ENCODE data around the gene RBP5.

Gene RBP5, protein sequence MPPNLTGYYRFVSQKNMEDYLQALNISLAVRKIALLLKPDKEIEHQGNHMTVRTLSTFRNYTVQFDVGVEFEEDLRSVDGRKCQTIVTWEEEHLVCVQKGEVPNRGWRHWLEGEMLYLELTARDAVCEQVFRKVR

DNA sequence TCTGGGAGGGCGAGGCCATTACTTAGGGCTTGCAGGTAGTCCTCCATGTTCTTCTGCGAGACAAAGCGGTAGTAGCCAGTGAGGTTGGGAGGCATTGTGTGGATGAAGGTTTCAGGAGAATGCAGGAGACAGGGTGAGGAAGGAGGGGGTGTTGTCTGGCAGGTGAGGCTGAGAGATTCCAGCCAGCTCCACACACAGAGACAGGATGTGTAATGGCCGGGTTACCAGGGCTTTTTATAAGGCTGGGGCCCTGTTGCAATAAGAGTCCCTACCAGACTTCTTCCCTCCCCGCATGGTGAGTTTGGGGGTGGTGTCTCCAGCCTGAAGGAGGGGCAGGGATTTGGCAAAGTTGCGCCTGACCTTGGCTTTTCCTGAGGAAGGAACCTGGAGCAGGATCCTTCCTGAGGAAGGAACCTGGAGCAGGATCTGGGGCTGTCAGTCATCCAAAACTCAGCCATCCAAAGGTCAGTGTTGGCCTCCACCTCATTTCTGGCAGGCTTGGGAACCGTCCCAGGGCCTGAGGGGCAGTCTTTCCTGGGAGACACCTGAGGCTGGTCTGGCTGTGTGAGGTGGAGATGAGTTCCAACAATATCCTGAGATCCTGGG, at the start of gene RBP5:
Gene RBP5 (minus strand): TSS at position 209 of the 606 bp plus-strand sequence. CDS start 114 bp downstream, at position 95.
- Mint-ChIP-seq H3K4me1 (peaks cover 37% of the 10 kb centered on the region), H3K36me3 (peaks cover 8% of the 10 kb centered on the region), H3K27ac (peak within 1 kb of the TSS; percentile 83), H3K4me3 (peak within 1 kb of the TSS; percentile 97), H3K27me3 (no peaks in the 10 kb centered on the region), H3K9me3 (no peaks in the 10 kb centered on the region)
- ATAC-seq: no peak

DNA sequence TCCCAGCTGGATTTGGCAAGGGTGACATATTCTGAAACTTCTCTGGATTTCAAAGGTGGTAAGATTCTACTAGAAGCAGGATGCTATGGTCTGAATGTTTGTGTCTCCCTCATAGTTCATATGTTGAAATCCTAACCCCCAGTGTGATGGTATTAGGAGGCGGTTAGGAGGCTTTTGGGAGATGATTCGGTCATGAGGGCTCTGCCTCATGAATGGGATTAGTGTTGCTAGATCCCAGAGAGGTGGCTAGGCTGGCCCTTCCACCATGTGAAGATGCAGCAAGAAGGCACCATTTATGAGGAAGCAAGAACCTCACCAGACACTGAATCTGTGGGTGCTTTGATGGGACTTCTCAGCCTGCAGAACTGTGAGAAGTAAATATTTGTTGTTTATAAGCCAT, 49.8 kb upstream of the RBP5 start:
- ATAC-seq: no peak

DNA sequence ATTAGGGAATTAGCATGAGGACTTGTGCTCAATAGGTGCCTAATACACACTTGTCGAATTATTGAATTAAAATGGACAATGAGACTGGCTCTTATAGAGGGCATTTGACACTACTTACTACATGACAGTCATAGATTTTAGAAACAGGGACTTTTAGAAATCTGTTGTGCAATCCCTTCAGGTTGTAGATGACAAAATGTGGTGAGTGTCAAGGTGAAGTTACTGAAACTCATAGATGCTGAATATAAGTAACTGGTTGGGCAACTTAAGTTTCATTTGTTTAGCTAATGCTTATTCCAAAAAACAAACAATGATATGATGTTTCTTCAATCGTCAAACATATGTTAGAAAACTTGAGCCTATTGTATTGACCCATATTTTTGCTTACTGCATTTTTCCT, 47.9 kb upstream of the RBP5 start:
- H3K36me3 Mint-ChIP-seq: no peaks in the 10 kb centered on the region
- H3K4me3 Mint-ChIP-seq: no peak overlapping the region
- H3K9me3 Mint-ChIP-seq: peaks cover 7% of the 10 kb centered on the region
- ATAC-seq: no peak
- H3K27ac Mint-ChIP-seq: no peak overlapping the region
- peaks cover 45% of the 10 kb centered on the region for H3K27me3 Mint-ChIP-seq
- H3K4me1 Mint-ChIP-seq: no peaks in the 10 kb centered on the region

More for the DNA sequence above, 49.8 kb upstream of the RBP5 start:
- Mint-ChIP-seq H3K27ac (no peak overlapping the region), H3K4me3 (no peak overlapping the region), H3K4me1 (no peaks in the 10 kb centered on the region), H3K27me3 (peaks cover 47% of the 10 kb centered on the region), H3K36me3 (no peaks in the 10 kb centered on the region), H3K9me3 (peaks cover 3% of the 10 kb centered on the region)

DNA sequence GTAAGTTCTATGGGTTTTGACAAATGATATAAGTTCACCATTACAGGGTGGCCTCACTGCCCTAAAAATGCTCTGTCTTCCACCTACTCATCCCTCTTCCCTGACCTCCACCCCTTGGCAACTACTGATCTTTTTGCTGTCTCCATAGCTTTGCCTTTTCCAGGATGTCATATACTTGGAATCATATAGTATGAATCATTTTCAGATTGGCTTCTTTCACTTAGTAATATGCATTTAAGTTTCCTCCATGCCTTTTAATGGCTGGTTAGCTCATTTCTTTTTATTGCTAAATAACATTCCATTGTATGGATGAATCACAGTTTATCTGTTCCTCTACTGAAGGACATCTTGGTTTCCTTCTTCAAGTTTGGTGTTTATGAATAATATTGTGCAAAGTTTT, 46.8 kb upstream of the RBP5 start:
- Mint-ChIP-seq H3K36me3 (no peaks in the 10 kb centered on the region), H3K27me3 (peaks cover 37% of the 10 kb centered on the region), H3K4me3 (no peak overlapping the region), H3K27ac (no peak overlapping the region), H3K4me1 (no peaks in the 10 kb centered on the region), H3K9me3 (peaks cover 7% of the 10 kb centered on the region)
- no peak for ATAC-seq

DNA sequence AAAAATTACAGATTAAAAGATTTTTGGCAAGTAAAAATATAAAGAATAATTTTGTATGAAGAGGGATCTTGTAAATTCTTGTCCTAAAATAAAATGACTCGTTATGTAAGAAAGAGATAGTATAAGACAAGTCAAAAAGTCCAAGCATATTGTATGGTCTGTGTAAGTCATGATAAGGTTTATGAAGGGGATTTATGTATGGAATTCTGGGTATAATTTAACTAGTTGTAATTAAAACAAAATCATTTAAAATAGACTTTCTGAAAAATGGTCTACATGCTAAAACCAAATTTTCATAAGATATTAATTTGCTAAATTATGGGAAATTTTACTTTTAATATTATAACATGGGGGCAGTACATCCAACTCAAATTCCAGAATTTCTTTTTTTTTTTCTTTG, 43.2 kb upstream of the RBP5 start:
- peaks cover 14% of the 10 kb centered on the region for H3K9me3 Mint-ChIP-seq
- no peak overlapping the region for H3K4me3 Mint-ChIP-seq
- no peak overlapping the region for H3K27ac Mint-ChIP-seq
- ATAC-seq: no peak
- peaks cover 5% of the 10 kb centered on the region for H3K36me3 Mint-ChIP-seq
- H3K4me1 Mint-ChIP-seq: no peaks in the 10 kb centered on the region
- peaks cover 33% of the 10 kb centered on the region for H3K27me3 Mint-ChIP-seq

DNA sequence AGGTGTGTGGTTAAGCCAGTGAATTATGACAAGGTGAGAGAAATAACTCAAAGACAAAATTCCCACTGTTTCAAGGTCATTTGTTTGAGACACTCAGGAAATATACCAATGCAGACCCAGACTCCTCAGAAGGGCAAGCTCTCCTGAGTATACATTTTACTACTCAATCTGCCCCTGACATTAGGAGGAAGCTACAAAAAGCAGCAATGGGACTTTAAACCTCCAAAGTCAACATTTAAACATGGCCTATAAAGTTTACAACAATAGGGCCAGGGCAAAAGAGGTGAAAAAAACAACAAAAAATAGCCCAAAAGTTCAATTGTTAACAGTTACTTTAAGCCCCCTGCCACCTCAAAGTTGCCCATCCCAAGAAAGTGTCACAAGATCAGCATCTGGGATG, 41.3 kb upstream of the RBP5 start:
- Mint-ChIP-seq H3K36me3 (peaks cover 5% of the 10 kb centered on the region), H3K27ac (no peak overlapping the region), H3K27me3 (peaks cover 30% of the 10 kb centered on the region), H3K9me3 (peaks cover 14% of the 10 kb centered on the region), H3K4me3 (no peak overlapping the region), H3K4me1 (no peaks in the 10 kb centered on the region)
- ATAC-seq: no peak

DNA sequence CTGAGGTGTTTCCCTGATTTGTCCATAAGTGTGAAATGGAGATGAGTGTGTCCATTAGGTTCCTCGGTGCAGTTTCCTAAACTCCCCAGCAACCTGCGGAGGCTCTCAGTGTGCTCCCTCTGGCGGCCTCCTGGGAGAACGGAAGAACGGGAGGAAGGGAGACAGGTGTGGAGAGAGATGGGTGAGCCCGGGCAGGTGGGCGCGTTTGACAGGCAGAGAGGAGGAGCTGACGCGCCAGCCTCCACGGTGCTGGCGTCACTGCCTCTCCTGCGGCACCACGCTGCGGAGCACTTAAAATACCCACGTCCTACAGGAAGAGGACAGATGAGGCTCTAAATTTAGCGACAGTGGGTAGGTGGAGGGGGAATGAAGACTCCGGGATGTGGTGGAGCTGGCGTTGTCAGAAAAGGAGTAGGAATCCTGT, 34.0 kb upstream of the RBP5 start:
- no peak overlapping the region for H3K27ac Mint-ChIP-seq

DNA sequence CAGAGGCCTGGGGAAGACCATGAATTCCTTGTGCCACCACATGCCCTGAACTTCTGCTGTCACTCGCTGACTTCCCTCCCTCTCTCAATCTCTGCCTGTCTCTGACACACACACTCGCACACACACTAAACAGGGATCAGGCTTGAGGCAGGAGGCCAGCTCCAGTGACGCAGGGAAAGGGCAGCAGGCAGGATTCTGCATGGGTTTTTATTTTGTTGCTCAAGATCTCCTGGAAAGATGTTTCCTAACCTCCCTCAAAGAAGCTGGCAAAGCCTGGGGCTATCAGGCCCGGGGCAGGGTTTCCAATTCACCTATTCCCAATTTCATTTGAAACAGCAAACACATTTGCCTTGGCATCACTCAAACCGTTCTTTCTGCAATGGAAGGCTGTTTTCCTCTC, 33.1 kb upstream of the RBP5 start:
- H3K27ac Mint-ChIP-seq: no peak overlapping the region
- H3K9me3 Mint-ChIP-seq: no peaks in the 10 kb centered on the region
- peaks cover 45% of the 10 kb centered on the region for H3K27me3 Mint-ChIP-seq
- peaks cover 16% of the 10 kb centered on the region for H3K36me3 Mint-ChIP-seq
- H3K4me1 Mint-ChIP-seq: peaks cover 7% of the 10 kb centered on the region
- no peak for ATAC-seq
- no peak overlapping the region for H3K4me3 Mint-ChIP-seq

More for the DNA sequence above, 34.0 kb upstream of the RBP5 start:
- H3K36me3 Mint-ChIP-seq: peaks cover 7% of the 10 kb centered on the region
- H3K9me3 Mint-ChIP-seq: peaks cover 3% of the 10 kb centered on the region
- peaks cover 7% of the 10 kb centered on the region for H3K4me1 Mint-ChIP-seq
- ATAC-seq: no peak
- H3K27me3 Mint-ChIP-seq: peaks cover 52% of the 10 kb centered on the region
- H3K4me3 Mint-ChIP-seq: no peak overlapping the region

DNA sequence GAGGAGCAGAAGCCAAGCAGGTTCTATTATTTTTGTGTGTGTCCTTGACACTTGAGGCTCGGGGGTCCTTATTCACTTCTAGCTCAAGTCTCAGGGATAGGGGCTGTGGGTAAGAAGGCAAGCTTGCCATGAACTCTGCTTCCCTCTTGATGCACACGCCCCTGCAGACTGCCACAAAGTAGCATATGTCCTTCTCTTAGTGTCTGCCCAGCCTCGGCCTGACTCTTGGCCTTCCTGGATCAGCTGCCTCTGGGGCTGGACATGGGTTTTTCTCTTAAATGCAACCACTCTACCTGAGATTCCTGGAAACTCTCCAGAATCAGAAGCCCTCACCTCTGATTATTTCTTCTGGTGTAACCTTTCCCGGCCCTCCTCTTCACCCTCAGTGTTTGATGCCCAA, 32.6 kb upstream of the RBP5 start:
- H3K27ac Mint-ChIP-seq: no peak overlapping the region
- peaks cover 41% of the 10 kb centered on the region for H3K27me3 Mint-ChIP-seq

DNA sequence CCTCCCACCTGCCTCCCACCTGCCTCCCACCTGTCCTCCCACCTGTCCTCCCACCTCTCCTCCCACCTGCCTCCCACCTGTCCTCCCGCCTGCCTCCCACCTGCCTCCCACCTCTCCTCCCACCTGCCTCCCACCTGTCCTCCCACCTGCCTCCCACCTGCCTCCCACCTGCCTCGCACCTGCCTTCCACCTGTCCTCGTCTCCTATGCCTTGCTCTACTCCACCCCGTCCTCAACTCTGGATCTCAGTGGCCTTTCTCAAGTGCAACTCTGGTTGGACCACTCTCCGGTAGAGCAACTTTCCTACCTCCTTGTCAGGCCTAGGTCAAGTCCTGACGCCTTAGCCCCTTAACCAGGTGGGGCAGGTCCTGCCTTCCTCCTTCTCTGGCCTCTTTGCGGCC, 31.5 kb upstream of the RBP5 start:
- H3K9me3 Mint-ChIP-seq: no peaks in the 10 kb centered on the region
- H3K36me3 Mint-ChIP-seq: peaks cover 22% of the 10 kb centered on the region
- no peak for ATAC-seq
- peaks cover 7% of the 10 kb centered on the region for H3K4me1 Mint-ChIP-seq
- H3K27ac Mint-ChIP-seq: no peak overlapping the region
- H3K27me3 Mint-ChIP-seq: peaks cover 33% of the 10 kb centered on the region
- H3K4me3 Mint-ChIP-seq: no peak overlapping the region

More for the DNA sequence above, 32.6 kb upstream of the RBP5 start:
- Mint-ChIP-seq H3K9me3 (no peaks in the 10 kb centered on the region), H3K4me1 (peaks cover 7% of the 10 kb centered on the region), H3K4me3 (no peak overlapping the region), H3K36me3 (peaks cover 17% of the 10 kb centered on the region)
- ATAC-seq: no peak

DNA sequence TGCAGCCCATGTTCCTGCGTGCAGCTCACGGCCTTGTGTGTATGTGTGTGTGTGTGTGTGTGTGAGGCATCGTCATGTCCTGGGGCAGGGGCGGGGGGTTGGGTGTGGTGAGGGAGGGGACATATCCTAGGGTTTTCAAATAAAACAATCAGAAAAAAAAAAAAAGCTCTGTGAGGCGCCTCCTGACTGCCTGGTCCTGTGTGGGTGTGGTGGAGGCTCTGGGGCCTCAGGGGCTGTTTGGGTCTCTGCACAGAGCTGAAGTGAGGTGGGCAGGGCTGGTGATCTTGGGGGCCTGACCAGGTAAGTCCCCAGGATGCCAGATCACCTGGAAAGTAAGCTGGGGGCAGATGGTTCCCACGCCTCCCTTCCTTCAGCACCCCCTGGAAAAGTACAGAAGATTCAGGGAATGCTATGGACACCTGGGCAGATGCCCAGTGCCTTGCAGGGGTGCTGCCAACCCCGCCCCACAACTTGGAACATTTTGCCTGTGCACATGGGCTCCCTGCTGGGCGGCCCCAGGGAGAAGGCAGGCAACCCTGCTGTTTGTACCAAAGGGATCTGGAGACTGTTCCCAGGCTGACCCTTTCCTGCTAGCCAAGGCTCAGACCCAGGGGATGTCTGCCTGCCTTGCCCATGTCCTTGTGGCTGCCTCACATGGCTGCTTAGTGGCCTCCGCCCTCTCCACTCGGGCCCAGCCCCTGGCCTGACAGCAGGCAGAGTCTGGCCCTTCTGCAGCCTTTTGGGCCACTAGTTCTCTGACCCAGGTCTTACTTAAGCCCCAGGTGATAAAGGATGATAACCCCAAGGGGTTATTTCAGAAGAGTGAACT, 30.3 kb upstream of the RBP5 start:
- ATAC-seq: no peak
- no peak overlapping the region for H3K4me3 Mint-ChIP-seq

DNA sequence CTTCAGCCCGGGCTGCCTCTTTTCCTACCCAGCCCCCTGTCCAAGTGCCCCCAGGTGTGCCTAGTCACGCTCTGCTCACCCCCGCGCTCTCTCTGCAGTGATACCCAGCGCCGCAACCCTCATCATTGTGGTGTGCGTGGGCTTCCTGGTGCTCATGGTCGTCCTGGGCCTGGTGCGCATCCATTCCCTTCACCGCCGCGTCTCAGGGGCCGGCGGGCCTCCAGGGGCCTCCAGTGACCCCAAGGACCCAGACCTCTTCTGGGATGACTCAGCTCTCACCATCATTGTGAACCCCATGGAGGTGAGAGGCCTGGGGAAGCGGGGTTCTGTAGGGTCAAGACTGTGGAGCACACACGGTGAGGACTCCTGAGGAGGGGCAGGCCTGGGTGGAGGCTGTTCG, 28.7 kb upstream of the RBP5 start:
- ATAC-seq: no peak
- no peaks in the 10 kb centered on the region for H3K9me3 Mint-ChIP-seq
- no peak overlapping the region for H3K27ac Mint-ChIP-seq
- H3K4me3 Mint-ChIP-seq: no peak overlapping the region
- H3K27me3 Mint-ChIP-seq: peaks cover 10% of the 10 kb centered on the region
- H3K36me3 Mint-ChIP-seq: peaks cover 31% of the 10 kb centered on the region
- peaks cover 6% of the 10 kb centered on the region for H3K4me1 Mint-ChIP-seq

More for the DNA sequence above, 30.3 kb upstream of the RBP5 start:
- Mint-ChIP-seq H3K27ac (no peak overlapping the region), H3K36me3 (peaks cover 27% of the 10 kb centered on the region), H3K4me1 (peaks cover 7% of the 10 kb centered on the region), H3K27me3 (peaks cover 24% of the 10 kb centered on the region), H3K9me3 (no peaks in the 10 kb centered on the region)

DNA sequence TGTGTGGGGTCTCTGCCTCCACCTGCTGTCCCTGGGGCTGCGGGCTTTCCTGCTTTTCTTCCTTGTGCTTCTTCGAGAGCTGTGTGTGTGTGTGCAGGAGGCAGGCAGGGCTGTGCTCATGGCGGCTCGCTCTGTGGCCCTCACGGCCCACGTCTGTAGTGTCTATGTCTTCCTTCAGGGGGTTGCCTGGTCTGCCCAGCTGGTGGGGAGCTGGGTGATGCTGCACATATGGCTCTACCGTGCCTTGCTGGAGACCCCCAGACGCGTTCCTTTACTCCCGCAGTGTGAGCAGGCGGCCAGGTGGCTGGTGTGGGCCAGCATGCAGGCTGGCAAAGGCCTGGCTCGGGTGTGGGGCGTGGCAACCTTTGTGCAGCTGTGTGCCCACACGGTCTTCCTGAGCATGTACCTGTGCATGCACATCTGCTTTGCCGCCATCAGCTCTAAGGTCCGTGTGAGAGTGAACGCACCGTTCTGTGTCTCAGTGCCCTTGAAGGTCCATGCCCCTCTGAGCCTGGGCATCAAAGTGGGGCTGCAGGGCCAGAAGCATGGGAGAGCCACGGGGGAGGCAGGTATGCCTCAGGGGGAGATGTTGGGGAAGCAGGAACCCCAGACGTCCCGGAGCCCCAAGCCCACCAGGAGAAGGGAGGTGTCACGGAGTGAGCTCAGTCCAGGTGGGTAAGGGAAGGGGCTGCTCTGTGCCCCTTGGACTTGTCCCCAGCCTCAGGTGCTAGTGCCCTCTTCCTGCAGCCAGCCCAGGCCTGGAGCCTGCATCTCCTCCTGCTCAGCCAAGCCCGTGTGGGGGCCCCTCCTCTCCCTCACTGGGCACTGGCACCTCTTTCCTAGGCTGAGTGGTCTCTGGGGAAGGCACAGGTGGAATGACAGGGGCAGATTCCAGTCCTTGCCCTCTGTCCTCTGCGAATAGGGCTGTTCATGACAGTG, 27.8 kb upstream of the RBP5 start:
- H3K27ac Mint-ChIP-seq: no peak overlapping the region
- H3K9me3 Mint-ChIP-seq: no peaks in the 10 kb centered on the region
- peaks cover 6% of the 10 kb centered on the region for H3K4me1 Mint-ChIP-seq
- peaks cover 31% of the 10 kb centered on the region for H3K36me3 Mint-ChIP-seq
- H3K27me3 Mint-ChIP-seq: peaks cover 2% of the 10 kb centered on the region
- H3K4me3 Mint-ChIP-seq: no peak overlapping the region
- ATAC-seq: no peak

DNA sequence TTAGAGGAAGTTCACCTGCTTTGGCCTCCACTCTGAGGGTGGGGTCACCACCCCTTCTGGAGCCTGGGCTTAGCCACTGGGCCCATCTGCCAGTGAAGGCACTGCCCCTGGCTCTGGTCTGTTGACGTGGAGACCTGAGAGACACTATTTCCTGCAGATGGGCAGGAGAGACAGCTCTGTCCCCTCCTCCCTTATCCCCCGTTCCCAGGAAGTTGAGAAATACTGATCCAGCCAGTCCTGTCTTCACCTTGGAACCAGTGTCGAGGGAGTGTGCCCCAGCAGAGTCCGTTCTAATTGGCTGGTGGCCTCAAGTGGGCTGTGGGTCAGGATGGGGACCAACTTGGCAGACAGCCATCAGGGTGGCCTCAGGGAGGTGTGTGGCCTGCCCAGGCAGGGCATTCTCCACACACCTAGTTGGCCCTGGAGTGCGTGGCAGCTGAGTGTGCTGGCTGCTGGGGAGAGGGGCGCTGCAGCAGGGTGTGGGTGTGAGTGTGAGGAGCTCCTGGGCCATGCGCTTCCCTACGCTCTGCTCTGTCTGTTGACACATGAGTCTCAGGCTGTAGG, 26.9 kb upstream of the RBP5 start:
- H3K27ac Mint-ChIP-seq: no peak overlapping the region
- peaks cover 6% of the 10 kb centered on the region for H3K4me1 Mint-ChIP-seq
- no peaks in the 10 kb centered on the region for H3K9me3 Mint-ChIP-seq
- no peak overlapping the region for H3K4me3 Mint-ChIP-seq
- peaks cover 33% of the 10 kb centered on the region for H3K36me3 Mint-ChIP-seq
- no peaks in the 10 kb centered on the region for H3K27me3 Mint-ChIP-seq
- ATAC-seq: no peak
